ENCODE results near the gene PRX. TPM values are rescaled to one million over a fixed set of nuclear protein-coding genes. Genes with fewer than 3 reads are reported as not detected.

Gene PRX
- total and polyA plus RNA-seq, 2 experiments from 2014 or later, result 4.2 TPM

DNA sequence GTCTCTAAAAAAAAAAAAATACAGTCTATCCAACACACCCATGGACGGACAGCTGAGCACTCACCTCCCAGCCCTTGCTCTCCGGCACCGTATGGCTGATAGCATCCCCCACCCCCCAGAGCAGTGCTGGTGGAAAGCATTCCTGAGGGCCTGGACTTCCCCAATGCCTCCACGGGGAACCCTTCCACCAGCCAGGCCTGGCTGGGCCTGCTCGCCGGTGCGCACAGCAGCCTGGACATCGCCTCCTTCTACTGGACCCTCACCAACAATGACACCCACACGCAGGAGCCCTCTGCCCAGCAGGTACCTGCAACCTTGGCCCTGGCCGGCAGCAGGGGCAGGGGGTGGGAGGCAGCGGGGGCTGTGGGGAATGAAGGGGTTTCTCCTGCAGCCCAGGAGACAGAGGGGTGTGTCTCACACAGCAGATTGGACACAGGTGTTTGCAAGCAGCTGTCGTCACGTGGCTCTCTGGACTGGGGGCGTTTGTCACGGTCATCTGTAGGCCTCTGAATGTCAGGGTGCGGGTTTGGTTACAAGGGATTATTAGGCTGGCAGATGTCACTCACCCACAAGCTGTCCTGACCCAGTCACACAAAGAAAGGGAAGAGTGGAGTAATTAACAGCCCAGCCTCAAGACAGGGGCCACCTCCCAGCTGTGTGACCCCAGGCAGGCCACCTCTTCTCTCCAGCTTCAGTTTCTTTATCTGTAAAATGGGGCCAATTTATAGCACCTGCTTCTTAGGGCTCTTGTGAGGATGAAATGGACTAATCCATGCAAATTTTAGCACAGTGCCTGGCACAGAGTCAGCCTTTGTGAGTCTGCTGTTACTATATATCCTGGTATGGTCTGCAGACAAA, 45.4 kb downstream of the PRX start:
- Histone ChIP-seq H3K27me3 (ENCODE audit: insufficient read depth) (no peaks in the 10 kb centered on the region), H3K79me2 (replicated peaks; ENCODE audit: insufficient read depth) (peaks cover 7% of the 10 kb centered on the region; the same call in 1 of the 2 replicates), H3K27ac (ENCODE audit: low read depth) (0 out of 2 replicates have a peak overlapping the region, but pooled peaks have one; percentile 39), H3K4me2 (peak overlapping the region; percentile 80; the same call in 1 of the 2 replicates), H3K9me2 (ENCODE audit: insufficient read depth) (no peaks in the 10 kb centered on the region), H3K4me1 (ENCODE audit: insufficient read depth) (peaks cover 20% of the 10 kb centered on the region), H4K20me1 (replicated peaks; ENCODE audit: insufficient read depth) (peaks cover 6% of the 10 kb centered on the region; the same call in 1 of the 2 replicates), H2AFZ (no peak overlapping the region), H3K4me3 (peak overlapping the region; percentile 77; the same call in 1 of the 2 replicates), H3F3A (replicated peaks; ENCODE audit: low read depth) (no peaks in the 10 kb centered on the region), H3K36me3 (ENCODE audit: insufficient read depth) (no peaks in the 10 kb centered on the region)
- 0 out of 3 replicates have a peak overlapping the region, but pooled peaks have one; percentile 87 for H3K4me3 Mint-ChIP-seq
- no peaks in the 10 kb centered on the region for H3K9me3 Mint-ChIP-seq
- H3K4me1 Mint-ChIP-seq, result peaks cover 18% of the 10 kb centered on the region
- H3K27me3 Mint-ChIP-seq (ENCODE audit: insufficient read depth, low read depth, poor library complexity), result peaks cover 6% of the 10 kb centered on the region
- TF ChIP-seq STAT1 (IDR thresholded peaks at IDR 0.05; ENCODE audit: unreplicated experiment) (no peak), ZNF462 (CRISPR knock-in tag; IDR thresholded peaks at IDR 0.05) (no peak), ZNF114 (CRISPR knock-in tag; IDR thresholded peaks at IDR 0.05) (no peak), CREB1 (CRISPR knock-in tag; IDR thresholded peaks at IDR 0.05; ENCODE audit: low read depth) (no peak), REST (IDR thresholded peaks at IDR 0.05; ENCODE audit: unreplicated experiment) (no peak), JUNB (IDR thresholded peaks at IDR 0.05; ENCODE audit: unreplicated experiment) (no peak), POLR2AphosphoS5 (IDR thresholded peaks at IDR 0.05; ENCODE audit: low read depth) (no peak), EZH2phosphoT487 (IDR thresholded peaks at IDR 0.05; ENCODE audit: unreplicated experiment) (no peak), ETS1 (IDR thresholded peaks at IDR 0.05) (no peak), EZH2 (IDR thresholded peaks at IDR 0.05; ENCODE audit: low read depth, unreplicated experiment) (no peak), NANOG (IDR thresholded peaks at IDR 0.05; ENCODE audit: borderline replicate concordance) (no peak), ZNF331 (CRISPR knock-in tag; IDR thresholded peaks at IDR 0.05; ENCODE audit: low read depth) (no peak)
- TF ChIP-seq, protein P1, sequence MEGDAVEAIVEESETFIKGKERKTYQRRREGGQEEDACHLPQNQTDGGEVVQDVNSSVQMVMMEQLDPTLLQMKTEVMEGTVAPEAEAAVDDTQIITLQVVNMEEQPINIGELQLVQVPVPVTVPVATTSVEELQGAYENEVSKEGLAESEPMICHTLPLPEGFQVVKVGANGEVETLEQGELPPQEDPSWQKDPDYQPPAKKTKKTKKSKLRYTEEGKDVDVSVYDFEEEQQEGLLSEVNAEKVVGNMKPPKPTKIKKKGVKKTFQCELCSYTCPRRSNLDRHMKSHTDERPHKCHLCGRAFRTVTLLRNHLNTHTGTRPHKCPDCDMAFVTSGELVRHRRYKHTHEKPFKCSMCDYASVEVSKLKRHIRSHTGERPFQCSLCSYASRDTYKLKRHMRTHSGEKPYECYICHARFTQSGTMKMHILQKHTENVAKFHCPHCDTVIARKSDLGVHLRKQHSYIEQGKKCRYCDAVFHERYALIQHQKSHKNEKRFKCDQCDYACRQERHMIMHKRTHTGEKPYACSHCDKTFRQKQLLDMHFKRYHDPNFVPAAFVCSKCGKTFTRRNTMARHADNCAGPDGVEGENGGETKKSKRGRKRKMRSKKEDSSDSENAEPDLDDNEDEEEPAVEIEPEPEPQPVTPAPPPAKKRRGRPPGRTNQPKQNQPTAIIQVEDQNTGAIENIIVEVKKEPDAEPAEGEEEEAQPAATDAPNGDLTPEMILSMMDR (conservative IDR thresholded peaks at IDR 0.05; ENCODE audit: low read depth in 2 of 2), result no peak
- DNase-seq (ENCODE audit: low spot score), result no peak
- H3K27ac Mint-ChIP-seq, result no peak overlapping the region
- H3K36me3 Mint-ChIP-seq (ENCODE audit: low read depth), result peaks cover 44% of the 10 kb centered on the region
- ATAC-seq, result no peak
